HUES6 (cell line): ENCODE data around the gene LITAF.
"Not testable (repeated sequence)": the region's sequence is repeated elsewhere in the genome, so short reads cannot be mapped to it uniquely, and the experiment has no call there.

Source experiments
- H3K27ac ChIP-seq: 2 replicates; pipeline ENCODE4 v1.7.0; 2013; ENCODE audit warnings: low read depth, mild to moderate bottlenecking, low read length, inconsistent platforms
- H3K27me3 ChIP-seq: 2 replicates; pipeline ENCODE4 v1.6.1; 2013; ENCODE audit warnings: low read length; ENCODE audit not compliant: control insufficient read depth, insufficient read depth
- H3K36me3 ChIP-seq: 2 replicates; pipeline ENCODE4 v1.6.1; 2013; ENCODE audit warnings: low read length; ENCODE audit not compliant: control insufficient read depth, insufficient read depth
- H3K4me1 ChIP-seq: 2 replicates; pipeline ENCODE4 v1.6.1; 2013; ENCODE audit warnings: low read length; ENCODE audit not compliant: control insufficient read depth, insufficient read depth
- H3K4me3 ChIP-seq: 2 replicates; pipeline ENCODE4 v1.5.1; 2013; ENCODE audit warnings: low read depth, low read length
- H3K9ac ChIP-seq: one replicate; pipeline ENCODE4 v1.6.1; 2013; ENCODE audit warnings: mild to moderate bottlenecking, low read length
- H3K9me3 ChIP-seq: 2 replicates; pipeline ENCODE4 v1.6.1; 2013; ENCODE audit warnings: low read depth, low read length; ENCODE audit not compliant: control insufficient read depth, insufficient read depth

LITAF gene

GRCh38 chr16:11561856-11562255 is 24.9 kb downstream of the LITAF start:
- no peaks in the 10 kb centered on the region; the same call in 1 of the 2 replicates for H3K36me3 ChIP-seq
- H3K4me3 ChIP-seq, result no peak overlapping the region
- H3K27me3 ChIP-seq, result no peaks in the 10 kb centered on the region
- H3K4me1 ChIP-seq, result peaks cover 38% of the 10 kb centered on the region
- no peaks in the 10 kb centered on the region for H3K9me3 ChIP-seq
- H3K27ac ChIP-seq, result peak overlapping the region; percentile 78
- no peak overlapping the region for H3K9ac ChIP-seq

- Histone ChIP-seq H3K27ac (peak overlapping the region; percentile 64; the same call in 1 of the 2 replicates), H3K9me3 (no peaks in the 10 kb centered on the region), H3K4me1 (peaks cover 38% of the 10 kb centered on the region), H3K27me3 (no peaks in the 10 kb centered on the region), H3K9ac (no peak overlapping the region), H3K36me3 (peaks cover 4% of the 10 kb centered on the region), H3K4me3 (no peak overlapping the region)
Measured at GRCh38 chr16:11561454-11561805, 25.3 kb downstream of the LITAF start.

- H3K36me3 ChIP-seq, result peaks cover 10% of the 10 kb centered on the region
- peak overlapping the region; percentile 64; the same call in 1 of the 2 replicates for H3K27ac ChIP-seq
- peaks cover 1% of the 10 kb centered on the region; the same call in 1 of the 2 replicates for H3K9me3 ChIP-seq
- H3K4me1 ChIP-seq, result peaks cover 38% of the 10 kb centered on the region
- no peak overlapping the region for H3K9ac ChIP-seq
- no peaks in the 10 kb centered on the region for H3K27me3 ChIP-seq
- H3K4me3 ChIP-seq, result no peak overlapping the region
Measured at GRCh38 chr16:11560701-11561453, 25.8 kb downstream of the LITAF start.

- not testable (repeated sequence) for H3K27ac ChIP-seq, H3K9ac ChIP-seq, H3K27me3 ChIP-seq, H3K9me3 ChIP-seq, H3K4me3 ChIP-seq
- Histone ChIP-seq H3K36me3 (peaks cover 33% of the 10 kb centered on the region), H3K4me1 (peaks cover 24% of the 10 kb centered on the region)
Measured at GRCh38 chr16:11558308-11558823, 28.4 kb downstream of the LITAF start.

GRCh38 chr16:11557801-11558200 is 28.9 kb downstream of the LITAF start:
- peaks cover 38% of the 10 kb centered on the region for H3K36me3 ChIP-seq
- H3K27me3 ChIP-seq, result no peaks in the 10 kb centered on the region
- no peak overlapping the region for H3K27ac ChIP-seq

GRCh38 chr16:11556945-11557720 is 29.6 kb downstream of the LITAF start:
- Histone ChIP-seq H3K27me3 (no peaks in the 10 kb centered on the region), H3K9me3 (peaks cover 5% of the 10 kb centered on the region; the same call in 1 of the 2 replicates), H3K9ac (no peak overlapping the region), H3K4me3 (no peak overlapping the region), H3K36me3 (peaks cover 45% of the 10 kb centered on the region), H3K27ac (no peak overlapping the region), H3K4me1 (peaks cover 17% of the 10 kb centered on the region)

More at GRCh38 chr16:11557801-11558200, 28.9 kb downstream of the LITAF start:
- Histone ChIP-seq H3K9ac (no peak overlapping the region), H3K9me3 (peaks cover 5% of the 10 kb centered on the region; the same call in 1 of the 2 replicates), H3K4me3 (no peak overlapping the region), H3K4me1 (peaks cover 22% of the 10 kb centered on the region)

GRCh38 chr16:11556214-11556819 is 30.4 kb downstream of the LITAF start:
- H3K36me3 ChIP-seq, result peaks cover 53% of the 10 kb centered on the region
- H3K27ac ChIP-seq, result no peak overlapping the region
- H3K9me3 ChIP-seq, result peaks cover 5% of the 10 kb centered on the region; the same call in 1 of the 2 replicates
- no peak overlapping the region for H3K9ac ChIP-seq
- H3K4me1 ChIP-seq, result peaks cover 11% of the 10 kb centered on the region
- H3K27me3 ChIP-seq, result no peaks in the 10 kb centered on the region
- H3K4me3 ChIP-seq, result no peak overlapping the region

GRCh38 chr16:11554053-11554452 is 32.7 kb downstream of the LITAF start:
- no peaks in the 10 kb centered on the region for H3K27me3 ChIP-seq
- H3K4me3 ChIP-seq, result no peak overlapping the region
- peaks cover 76% of the 10 kb centered on the region for H3K36me3 ChIP-seq
- H3K27ac ChIP-seq, result no peak overlapping the region
- H3K4me1 ChIP-seq, result no peaks in the 10 kb centered on the region
- no peak overlapping the region for H3K9ac ChIP-seq
- peaks cover 5% of the 10 kb centered on the region; the same call in 1 of the 2 replicates for H3K9me3 ChIP-seq

- Histone ChIP-seq H3K4me3 (no peak overlapping the region), H3K9ac (no peak overlapping the region), H3K4me1 (no peaks in the 10 kb centered on the region), H3K36me3 (peaks cover 80% of the 10 kb centered on the region), H3K27ac (no peak overlapping the region), H3K27me3 (no peaks in the 10 kb centered on the region), H3K9me3 (peaks cover 5% of the 10 kb centered on the region; the same call in 1 of the 2 replicates)
Measured at GRCh38 chr16:11553371-11553770, 33.3 kb downstream of the LITAF start.

- Histone ChIP-seq H3K4me1 (no peaks in the 10 kb centered on the region), H3K9ac (no peak overlapping the region), H3K27ac (no peak overlapping the region), H3K27me3 (no peaks in the 10 kb centered on the region), H3K36me3 (peaks cover 89% of the 10 kb centered on the region), H3K4me3 (no peak overlapping the region), H3K9me3 (peaks cover 5% of the 10 kb centered on the region; the same call in 1 of the 2 replicates)
Measured at GRCh38 chr16:11552440-11552839, 34.3 kb downstream of the LITAF start.
